Motor neuron (in vitro differentiated cells): ENCODE measurements around the gene ATP6V1A. TPM values are rescaled to one million over a fixed set of nuclear protein-coding genes. Genes with fewer than 3 reads are reported as not detected.
A peak's percentile ranks its signal among the peaks of the same experiment; 100 is the strongest.

Experiments
- ATAC-seq, 8 experiments: fragments of 200-7000 bp; cut with Tn5 transposase; replicated peaks in 6 of 8; 2 replicates each; pipeline ENCODE4 v1.8.0; 2021; ENCODE audit warnings: mild to moderate bottlenecking in 8 of 8, moderate library complexity in 8 of 8
- H3K27ac ChIP-seq, 2 donors: fragments of 250-450 bp; sonication (Bioruptor Pico); 2 replicates each; pipeline ENCODE4 v1.9.0; 2021; ENCODE audit warnings: antibody characterized with exemption in 2 of 2, mild to moderate bottlenecking in 2 of 2, moderate library complexity in 1 of 2
- H3K4me1 ChIP-seq, 2 donors: fragments of 250-450 bp; sonication (Bioruptor Pico); replicated peaks in 1 of 2; 2 replicates each; pipeline ENCODE4 v1.6.1; 2021; ENCODE audit warnings: antibody characterized with exemption in 2 of 2, mild to moderate bottlenecking in 2 of 2, moderate library complexity in 1 of 2
- H3K4me3 ChIP-seq, 5 donors: fragments of 250-450 bp; sonication (Bioruptor Pico); 2 replicates each; pipeline ENCODE4 v1.9.0; 2021; ENCODE audit warnings: antibody characterized with exemption in 5 of 5, mild to moderate bottlenecking in 5 of 5, moderate library complexity in 4 of 5
- WGBS, 10 experiments: fragments of 450-650 bp; shearing (Covaris generic); methylation state at CpG; one replicate each; pipeline ENCODE4 v1.0.0; 2022; 5-methylcytosine and 5-hydroxymethylcytosine counted together
- in situ Hi-C, 9 experiments: fragments of 400-800 bp; cut with MboI; loops; one replicate each; pipeline ENCODE4 v1.15.0; 2021; ENCODE audit warnings: low sequenced_read_pairs in 9 of 9, low pct_unique_long_range_greater_than_20kb in 2 of 9; ENCODE audit not compliant: unreplicated experiment in 9 of 9
- total RNA-seq, 8 experiments: library from RNA; unstranded; fragments of 300-600 nt; gene quantifications; 2 replicates each; pipeline versions ENCODE4 v1.2.3 to v1.2.4, GENCODE V29; 2022

Gene ATP6V1A
- total RNA-seq, 8 experiments from 2014 or later: 48.9 to 129 (median 94.7) TPM

DNA sequence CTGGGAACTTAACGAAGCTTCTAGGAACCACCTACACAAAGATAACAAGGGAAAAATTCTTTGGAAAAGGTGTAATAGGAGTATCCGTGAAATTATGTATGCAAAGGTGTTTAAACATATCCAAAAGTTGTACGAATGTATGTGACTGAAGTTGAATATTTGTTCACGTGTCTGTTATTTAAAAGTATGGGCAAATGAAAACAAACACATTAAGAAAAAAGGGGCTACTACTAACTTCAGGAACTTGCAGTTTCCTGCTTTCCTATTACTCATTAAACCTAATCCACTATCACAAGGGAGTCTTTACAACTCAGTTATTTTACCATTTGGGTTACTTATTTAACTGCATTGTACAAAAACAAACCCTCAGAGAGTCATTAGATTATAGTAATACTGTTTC, 57.8 kb downstream of the ATP6V1A start:
- in situ Hi-C loops: no loop called here
- H3K4me1 ChIP-seq: no peaks in the 10 kb centered on the region
- H3K27ac ChIP-seq: no peak overlapping the region
- ATAC-seq: no peak
- no peak overlapping the region for H3K4me3 ChIP-seq
- 71 to 100% (median 93%) methylated on average over 1 to 4 of the region's 4 CpGs for WGBS, 10 experiments

DNA sequence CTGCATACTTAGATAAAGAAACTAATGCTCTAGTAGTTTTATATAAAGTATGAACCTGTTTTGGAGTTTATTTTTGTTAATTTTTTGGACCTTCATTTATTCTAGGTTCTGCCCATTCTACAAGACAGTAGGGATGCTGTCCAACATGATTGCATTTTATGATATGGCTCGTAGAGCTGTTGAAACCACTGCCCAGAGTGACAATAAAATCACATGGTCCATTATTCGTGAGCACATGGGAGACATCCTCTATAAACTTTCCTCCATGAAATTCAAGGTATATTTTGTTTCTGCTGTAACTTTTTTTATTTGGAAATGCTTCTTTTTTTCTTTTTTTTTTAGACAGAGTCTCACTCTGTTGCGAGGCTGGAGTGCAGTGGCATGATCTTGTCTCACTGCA, 58.4 kb downstream of the ATP6V1A start:
- Histone ChIP-seq H3K4me1 (no peaks in the 10 kb centered on the region), H3K4me3 (no peak overlapping the region), H3K27ac (no peak overlapping the region)
- WGBS, 10 experiments: 57 to 100% (median 94%) methylated on average over 2 to 3 of the region's 3 CpGs
- in situ Hi-C loops: no loop called here
- ATAC-seq: no peak

GRCh38 chr3:113812854-113813253, 66.0 kb downstream of the ATP6V1A start:
- 78 to 100% (median 100%) methylated on average over 1 to 3 of the region's 3 CpGs; no CpG with 5 or more reads in 5 of the 10 experiments for WGBS, 10 experiments
- H3K27ac ChIP-seq: no peak overlapping the region
- no peak for ATAC-seq
- in situ Hi-C loops: no loop called here
- H3K4me1 ChIP-seq: no peaks in the 10 kb centered on the region
- H3K4me3 ChIP-seq: no peak overlapping the region

DNA sequence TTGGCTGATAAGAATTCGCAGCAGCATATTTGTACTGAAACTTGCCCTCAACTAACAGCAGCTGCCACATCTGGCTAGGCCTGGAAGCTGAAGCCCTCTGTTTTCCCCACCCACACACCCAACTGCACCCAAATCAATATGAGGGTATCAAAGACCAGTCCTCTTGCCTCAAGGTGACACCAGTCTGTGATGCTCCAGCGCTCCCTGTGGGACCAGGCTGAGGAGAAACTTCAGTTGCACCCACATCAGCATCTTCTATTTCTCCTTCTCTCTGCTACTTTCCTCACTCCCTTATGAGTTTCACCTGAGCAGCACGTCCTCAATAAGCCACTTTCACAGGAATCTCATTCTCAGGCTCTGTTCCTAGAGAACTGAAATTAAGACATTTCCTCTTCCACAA, 73.0 kb downstream of the ATP6V1A start:
- in situ Hi-C loops: no loop called here
- H3K4me3 ChIP-seq: no peak overlapping the region
- no peak overlapping the region for H3K27ac ChIP-seq
- no peaks in the 10 kb centered on the region for H3K4me1 ChIP-seq
- 53 to 92% (median 68%) methylated on average over 1 to 3 of the region's 3 CpGs; no CpG with 5 or more reads in 4 of the 10 experiments for WGBS, 10 experiments
- ATAC-seq: no peak

GRCh38 chr3:113825090-113825489, 78.3 kb downstream of the ATP6V1A start:
- Histone ChIP-seq H3K4me1 (no peaks in the 10 kb centered on the region), H3K4me3 (no peak overlapping the region), H3K27ac (no peak overlapping the region)
- ATAC-seq: peak in 3 of 8 experiments; percentile 35 to 66 (median 54)
- 60 to 100% (median 80%) methylated on average over 1 to 2 of the region's 2 CpGs; no CpG with 5 or more reads in 2 of the 10 experiments for WGBS, 10 experiments
- in situ Hi-C loops: loop anchor here in 2 of 9 experiments (25.0 kb wide), 2 partner anchors 237 to 1987 kb away; partner anchors contain the start of genes CCDC191 (in 1 of the 2) and QTRT2 (in 1 of the 2)

GRCh38 chr3:113828600-113828999, 81.8 kb downstream of the ATP6V1A start:
- WGBS, 10 experiments: 60 to 100% (median 100%) methylated on average over 1 of the region's 1 CpG; no CpG with 5 or more reads in 1 of the 10 experiments
- in situ Hi-C loops: loop anchor here in 2 of 9 experiments (25.0 kb wide), 2 partner anchors 234 to 1984 kb away; partner anchors contain the start of genes CCDC191 (in 1 of the 2) and QTRT2 (in 1 of the 2)

GRCh38 chr3:113829576-113830354, 82.9 kb downstream of the ATP6V1A start:
- Histone ChIP-seq H3K4me3 (no peak overlapping the region), H3K4me1 (no peaks in the 10 kb centered on the region), H3K27ac (no peak overlapping the region)
- in situ Hi-C loops: loop anchor here in 2 of 9 experiments (25.0 kb wide), 2 partner anchors 233 to 1983 kb away; partner anchors contain the start of genes CCDC191 (in 1 of the 2) and QTRT2 (in 1 of the 2)
- 33 to 100% (median 82%) methylated on average over 1 to 8 of the region's 10 CpGs; no CpG with 5 or more reads in 1 of the 10 experiments for WGBS, 10 experiments
- ATAC-seq: no peak

More at GRCh38 chr3:113828600-113828999, 81.8 kb downstream of the ATP6V1A start:
- no peak overlapping the region for H3K27ac ChIP-seq
- H3K4me1 ChIP-seq: no peaks in the 10 kb centered on the region
- no peak overlapping the region for H3K4me3 ChIP-seq
- no peak for ATAC-seq

GRCh38 chr3:113831103-113831355, 84.2 kb downstream of the ATP6V1A start:
- WGBS, 10 experiments: 0 to 67% (median 0%) methylated on average over 1 of the region's 1 CpG; no CpG with 5 or more reads in 1 of the 10 experiments
- in situ Hi-C loops: loop anchor here in 2 of 9 experiments (25.0 kb wide), 2 partner anchors 231 to 1981 kb away; partner anchors contain the start of genes CCDC191 (in 1 of the 2) and QTRT2 (in 1 of the 2)
- Histone ChIP-seq H3K4me3 (no peak overlapping the region), H3K4me1 (no peaks in the 10 kb centered on the region), H3K27ac (no peak overlapping the region)
- no peak for ATAC-seq

- 60 to 90% (median 87%) methylated on average over 1 to 5 of the region's 5 CpGs for WGBS, 10 experiments
Measured at GRCh38 chr3:113832477-113833164, 85.8 kb downstream of the ATP6V1A start.

GRCh38 chr3:113834983-113835382, 88.1 kb downstream of the ATP6V1A start:
- no peaks in the 10 kb centered on the region for H3K4me1 ChIP-seq
- in situ Hi-C loops: loop anchor here in 2 of 9 experiments (25.0 kb wide), 2 partner anchors 227 to 1977 kb away; partner anchors contain the start of genes CCDC191 (in 1 of the 2) and QTRT2 (in 1 of the 2)
- no peak for ATAC-seq
- H3K4me3 ChIP-seq: no peak overlapping the region
- no peak overlapping the region for H3K27ac ChIP-seq

More at GRCh38 chr3:113832477-113833164, 85.8 kb downstream of the ATP6V1A start:
- in situ Hi-C loops: loop anchor here in 2 of 9 experiments (25.0 kb wide), 2 partner anchors 230 to 1980 kb away; partner anchors contain the start of genes CCDC191 (in 1 of the 2) and QTRT2 (in 1 of the 2)
- Histone ChIP-seq H3K27ac (no peak overlapping the region), H3K4me1 (no peaks in the 10 kb centered on the region), H3K4me3 (no peak overlapping the region)
- no peak for ATAC-seq

- WGBS, 10 experiments: 0 to 8% (median 4%) methylated on average over 3 to 12 of the region's 48 CpGs; no CpG with 5 or more reads in 3 of the 10 experiments
- peak; percentile 97 to 100 (median 99) for ATAC-seq
- in situ Hi-C loops: loop anchor here in 2 of 9 experiments (25.0 kb wide), 2 partner anchors 224 to 1974 kb away; partner anchors contain the start of genes CCDC191 (in 1 of the 2) and QTRT2 (in 1 of the 2)
- Histone ChIP-seq H3K4me1 (no peaks in the 10 kb centered on the region), H3K4me3 (peak within 1 kb of the TSS; percentile 40 to 76 (median 50)), H3K27ac (no peak within 1 kb of the TSS)
Measured at GRCh38 chr3:113838631-113839209, 91.9 kb downstream of the ATP6V1A start, which contains the start of gene GRAMD1C. Gene GRAMD1C (plus strand): TSS chr3:113838788. CDS start chr3:113838910, 122 bp downstream.

DNA sequence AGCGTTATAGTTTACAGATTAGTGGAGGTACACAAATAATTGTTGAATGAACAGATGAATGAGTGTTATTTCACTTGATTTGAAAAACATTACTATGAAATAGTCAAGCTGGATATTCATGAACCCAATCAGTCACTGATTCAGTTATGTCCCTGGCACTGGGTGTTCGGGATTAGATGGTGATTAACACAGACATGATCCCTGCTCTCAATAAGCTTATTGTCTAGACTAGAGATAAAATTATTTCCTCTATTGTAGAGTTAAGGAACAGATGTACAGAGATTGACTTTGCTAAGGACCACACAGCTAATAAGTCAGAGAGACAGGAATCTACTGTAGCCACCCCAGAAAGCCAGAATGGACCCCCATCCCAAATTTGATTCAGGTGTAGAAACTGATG, 92.7 kb downstream of the ATP6V1A start:
- Histone ChIP-seq H3K4me3 (no peak overlapping the region), H3K27ac (no peak overlapping the region), H3K4me1 (no peaks in the 10 kb centered on the region)
- WGBS, 10 experiments: 44 to 100% (median 83%) methylated on average over 1 to 2 of the region's 2 CpGs; no CpG with 5 or more reads in 1 of the 10 experiments
- no peak for ATAC-seq
- in situ Hi-C loops: loop anchor here in 2 of 9 experiments (25.0 kb wide), 2 partner anchors 223 to 1973 kb away; partner anchors contain the start of genes CCDC191 (in 1 of the 2) and QTRT2 (in 1 of the 2)
